Hepatocyte (in vitro differentiated cells): ENCODE results near the gene AREL1. TPM values are rescaled to one million over a fixed set of nuclear protein-coding genes. Genes with fewer than 3 reads are reported as not detected.

Experiments
- DNase-seq: peaks from one replicate; pipeline ENCODE4 v3.0.0-alpha.2; 2016; ENCODE audit warnings: low spot score
- H2AFZ ChIP-seq: fragments of 200-600 bp; sonication (generic); 2 replicates; pipeline ENCODE4 v1.6.0; 2016; ENCODE audit warnings: antibody characterized with exemption, mild to moderate bottlenecking
- H3K27ac ChIP-seq: fragments of 200-600 bp; sonication (generic); 2 replicates; pipeline ENCODE4 v1.5.1; 2016; ENCODE audit warnings: mild to moderate bottlenecking
- H3K27me3 ChIP-seq: fragments of 200-600 bp; sonication (generic); 2 replicates; pipeline ENCODE4 v1.6.1; 2016
- H3K36me3 ChIP-seq: fragments of 200-600 bp; sonication (generic); replicated peaks from 2 replicates; pipeline ENCODE4 v1.5.1; 2016; ENCODE audit warnings: low read depth; ENCODE audit not compliant: insufficient read depth
- H3K4me1 ChIP-seq: fragments of 200-600 bp; sonication (generic); 2 replicates; pipeline ENCODE4 v1.5.1; 2016; ENCODE audit warnings: mild to moderate bottlenecking, moderate library complexity; ENCODE audit not compliant: insufficient read depth
- H3K4me2 ChIP-seq: fragments of 200-600 bp; sonication (generic); 2 replicates; pipeline ENCODE4 v1.6.0; 2016
- H3K4me3 ChIP-seq: fragments of 200-600 bp; sonication (generic); 2 replicates; pipeline ENCODE4 v1.5.1; 2016; ENCODE audit warnings: mild to moderate bottlenecking
- H3K79me2 ChIP-seq: fragments of 200-600 bp; sonication (generic); 2 replicates; pipeline ENCODE4 v1.6.0; 2017; ENCODE audit warnings: mild to moderate bottlenecking
- H3K9me2 ChIP-seq: fragments of 200-600 bp; sonication (generic); replicated peaks from 2 replicates; pipeline ENCODE4 v1.6.0; 2017; ENCODE audit warnings: mild to moderate bottlenecking; ENCODE audit not compliant: insufficient read depth
- H3K9me3 ChIP-seq: fragments of 200-600 bp; sonication (generic); 2 replicates; pipeline ENCODE4 v1.5.1; 2016; ENCODE audit warnings: low read depth, mild to moderate bottlenecking
- H4K20me1 ChIP-seq: fragments of 200-600 bp; sonication (generic); 2 replicates; pipeline ENCODE4 v1.6.0; 2016; ENCODE audit warnings: mild to moderate bottlenecking; ENCODE audit not compliant: insufficient read depth, poor library complexity, severe bottlenecking
- CTCF ChIP-seq: fragments of 200-600 bp; sonication (generic); IDR thresholded peaks from 2 replicates; pipeline ENCODE4 v1.5.1; 2016; ENCODE audit warnings: antibody characterized with exemption, mild to moderate bottlenecking; ENCODE audit not compliant: poor library complexity
- EZH2 ChIP-seq: fragments of 200-600 bp; sonication (generic); IDR thresholded peaks from 2 replicates; pipeline ENCODE4 v1.6.1; 2016; ENCODE audit warnings: antibody characterized with exemption, mild to moderate bottlenecking, borderline replicate concordance
- EZH2phosphoT487 ChIP-seq: fragments of 200-600 bp; sonication (generic); IDR thresholded peaks from one replicate; pipeline ENCODE4 v1.6.1; 2018; ENCODE audit warnings: antibody characterized with exemption, mild to moderate bottlenecking, low read depth, moderate library complexity; ENCODE audit not compliant: unreplicated experiment, severe bottlenecking
- WGBS: methylation state at CpG from one replicate; pipeline ENCODE4 v1.1.6; 2016; ENCODE audit warnings: low lambda C conversion rate; ENCODE audit errors: missing lambda C conversion rate; 5-methylcytosine and 5-hydroxymethylcytosine counted together
- polyA plus RNA-seq: library from polyadenylated mRNA; unstranded; fragments of >200 nt; fragmentation: Nextera tagmentation; extraction: Ambion mirVana; gene quantifications from 2 replicates; pipeline ENCODE4 v1.2.1, GENCODE V29; 2016
- total RNA-seq: library from RNA; depleted of rRNA; stranded (reverse); fragments of >200 nt; gene quantifications from 2 replicates; pipeline ENCODE4 v1.2.3, GENCODE V29; 2014

Gene AREL1
- total and polyA plus RNA-seq, 2 experiments from 2014 or later: 11.4 to 31.7 TPM

GRCh38 chr14:74655599-74656395, 57.1 kb downstream of the AREL1 start:
- no peaks in the 10 kb centered on the region for H3K9me3 ChIP-seq
- H3K4me3 ChIP-seq: no peak overlapping the region
- no peak for DNase-seq
- no peak overlapping the region for H2AFZ ChIP-seq
- H3K4me1 ChIP-seq: no peaks in the 10 kb centered on the region
- H3K36me3 ChIP-seq: no peaks in the 10 kb centered on the region
- no peak for TF ChIP-seq CTCF
- no peak for TF ChIP-seq EZH2phosphoT487
- no peak for TF ChIP-seq EZH2
- 76% methylated on average over 2 of the region's 2 CpGs for WGBS
- H3K79me2 ChIP-seq: no peaks in the 10 kb centered on the region
- no peak overlapping the region for H3K27ac ChIP-seq
- H3K9me2 ChIP-seq: no peaks in the 10 kb centered on the region
- no peaks in the 10 kb centered on the region for H4K20me1 ChIP-seq
- H3K4me2 ChIP-seq: no peak overlapping the region
- no peaks in the 10 kb centered on the region for H3K27me3 ChIP-seq

- Histone ChIP-seq H2AFZ (no peak overlapping the region), H4K20me1 (no peaks in the 10 kb centered on the region), H3K27ac (no peak overlapping the region), H3K9me2 (no peaks in the 10 kb centered on the region), H3K27me3 (no peaks in the 10 kb centered on the region), H3K9me3 (no peaks in the 10 kb centered on the region), H3K4me2 (no peak overlapping the region), H3K4me3 (no peak overlapping the region), H3K36me3 (no peaks in the 10 kb centered on the region), H3K4me1 (no peaks in the 10 kb centered on the region), H3K79me2 (no peaks in the 10 kb centered on the region)
- WGBS: 89% methylated on average over 3 of the region's 3 CpGs
- TF ChIP-seq EZH2phosphoT487 (no peak), CTCF (no peak), EZH2 (no peak)
- no peak for DNase-seq
Measured at GRCh38 chr14:74654931-74655330, 57.9 kb downstream of the AREL1 start.

- H3K9me2 ChIP-seq: no peaks in the 10 kb centered on the region
- no peak overlapping the region for H2AFZ ChIP-seq
- H3K4me2 ChIP-seq: no peak overlapping the region
- 70% methylated on average over 15 of the region's 15 CpGs for WGBS
- peak overlapping the region; percentile 83 for H3K27ac ChIP-seq
- H3K9me3 ChIP-seq: no peaks in the 10 kb centered on the region
- no peak overlapping the region for H3K4me3 ChIP-seq
- no peaks in the 10 kb centered on the region for H3K27me3 ChIP-seq
- no peak for DNase-seq
- H3K4me1 ChIP-seq: peaks cover 4% of the 10 kb centered on the region
- H3K36me3 ChIP-seq: no peaks in the 10 kb centered on the region
- H4K20me1 ChIP-seq: no peaks in the 10 kb centered on the region
- no peak for TF ChIP-seq EZH2phosphoT487
- TF ChIP-seq EZH2: no peak
- no peak for TF ChIP-seq CTCF
- H3K79me2 ChIP-seq: no peaks in the 10 kb centered on the region
Measured at GRCh38 chr14:74653386-74654138, 59.3 kb downstream of the AREL1 start.
